OCI-LY1 (cell line): ENCODE data around the gene CFAP298.
"Not testable (repeated sequence)": the region's sequence is repeated elsewhere in the genome, so short reads cannot be mapped to it uniquely, and the experiment has no call there.

Experiments
- H2AFZ ChIP-seq: fragments of 200-600 bp; sonication (generic), shearing (Covaris generic); 2 replicates; pipeline ENCODE4 v1.6.0; 2014; ENCODE audit warnings: antibody characterized with exemption, mild to moderate bottlenecking, low read length
- H3F3A ChIP-seq: fragments of 200-600 bp; sonication (generic), shearing (Covaris generic); 2 replicates; pipeline ENCODE4 v1.6.0; 2014; ENCODE audit warnings: mild to moderate bottlenecking, antibody characterized with exemption, low read length, moderate library complexity; ENCODE audit not compliant: insufficient read depth
- H3K27ac ChIP-seq: fragments of 200-600 bp; sonication (generic); 2 replicates; pipeline ENCODE4 v1.5.1; 2014; ENCODE audit warnings: low read length, mixed run types, mild to moderate bottlenecking, low read depth; ENCODE audit not compliant: poor library complexity, severe bottlenecking
- H3K27me3 ChIP-seq: fragments of 200-600 bp; sonication (generic); 2 replicates; pipeline ENCODE4 v1.6.0; 2014; ENCODE audit warnings: antibody characterized with exemption, mild to moderate bottlenecking, low read length, moderate library complexity; ENCODE audit not compliant: insufficient read depth
- H3K36me3 ChIP-seq: fragments of 200-600 bp; sonication (generic); 2 replicates; pipeline ENCODE4 v1.6.1; 2014; ENCODE audit warnings: mild to moderate bottlenecking, antibody characterized with exemption, low read length, moderate library complexity, mixed read lengths; ENCODE audit not compliant: insufficient read depth
- H3K4me1 ChIP-seq: fragments of 200-600 bp; sonication (generic); 2 replicates; pipeline ENCODE4 v1.5.1; 2014; ENCODE audit warnings: mild to moderate bottlenecking, low read length, moderate library complexity; ENCODE audit not compliant: insufficient read depth, severe bottlenecking
- H3K4me2 ChIP-seq: fragments of 200-600 bp; sonication (generic), shearing (Covaris generic); 2 replicates; pipeline ENCODE4 v1.6.1; 2014; ENCODE audit warnings: low read length
- H3K4me3 ChIP-seq: fragments of 200-600 bp; sonication (generic); 2 replicates; pipeline ENCODE4 v1.5.1; 2014; ENCODE audit warnings: low read length, low read depth, mild to moderate bottlenecking, mixed read lengths; ENCODE audit not compliant: poor library complexity, severe bottlenecking
- H3K79me2 ChIP-seq: fragments of 200-600 bp; shearing (Covaris generic); 2 replicates; pipeline ENCODE4 v1.6.1; 2016; ENCODE audit warnings: mixed run types, low read length, mixed read lengths; ENCODE audit not compliant: insufficient read depth
- H3K9ac ChIP-seq: fragments of 200-600 bp; sonication (generic), shearing (Covaris generic); 2 replicates; pipeline ENCODE4 v1.6.1; 2014; ENCODE audit warnings: mild to moderate bottlenecking, low read length, mixed read lengths
- H3K9me2 ChIP-seq: fragments of 200-600 bp; sonication (generic), shearing (Covaris generic); 2 replicates; pipeline ENCODE4 v1.6.1; 2014; ENCODE audit warnings: low read depth, mild to moderate bottlenecking, low read length, mixed read lengths
- H3K9me3 ChIP-seq: fragments of 200-600 bp; shearing (Covaris generic); 2 replicates; pipeline ENCODE4 v1.6.1; 2014; ENCODE audit warnings: low read length, mixed read lengths
- H4K20me1 ChIP-seq: fragments of 200-600 bp; sonication (generic), shearing (Covaris generic); 2 replicates; pipeline ENCODE4 v1.6.0; 2016; ENCODE audit warnings: mild to moderate bottlenecking, low read length; ENCODE audit not compliant: insufficient read depth
- CTCF ChIP-seq: fragments of 200-600 bp; sonication (generic), shearing (Covaris generic); IDR thresholded peaks from 2 replicates; pipeline ENCODE4 v1.5.1; 2017; ENCODE audit warnings: mild to moderate bottlenecking, antibody characterized with exemption, low read length, moderate library complexity, mixed read lengths
- EZH2 ChIP-seq: fragments of 200-600 bp; sonication (generic), shearing (Covaris generic); IDR thresholded peaks from 2 replicates; pipeline ENCODE4 v1.8.0; 2017; ENCODE audit warnings: borderline replicate concordance, mixed run types, mild to moderate bottlenecking, antibody characterized with exemption, low read length, moderate library complexity, mixed read lengths

The CFAP298 gene

GRCh38 chr21:32612075-32612998 is at the start of gene CFAP298:
Gene CFAP298 (minus strand): TSS chr21:32612377. CDS start chr21:32612243, 134 bp downstream.
- Histone ChIP-seq H3F3A (no peaks in the 10 kb centered on the region), H3K36me3 (peaks cover 25% of the 10 kb centered on the region), H3K9me2 (no peaks in the 10 kb centered on the region), H3K4me3 (peak within 1 kb of the TSS; percentile 91), H2AFZ (peak within 1 kb of the TSS; percentile 48; the same call in 1 of the 2 replicates), H3K27me3 (no peaks in the 10 kb centered on the region), H3K4me2 (peak within 1 kb of the TSS; percentile 79), H3K79me2 (peaks cover 7% of the 10 kb centered on the region; the same call in 1 of the 2 replicates), H3K9ac (peak within 1 kb of the TSS; percentile 85), H3K4me1 (peaks cover 14% of the 10 kb centered on the region), H4K20me1 (no peaks in the 10 kb centered on the region), H3K27ac (peak within 1 kb of the TSS; percentile 68), H3K9me3 (no peaks in the 10 kb centered on the region)
- TF ChIP-seq CTCF, result no peak
- no peak for TF ChIP-seq EZH2

GRCh38 chr21:32661026-32661782 is 49.0 kb upstream of the CFAP298 start:
- not testable (repeated sequence) for H3K4me3 ChIP-seq, H3K27ac ChIP-seq, H3K4me1 ChIP-seq, H3K79me2 ChIP-seq, H4K20me1 ChIP-seq, H3K9ac ChIP-seq, H2AFZ ChIP-seq, H3K27me3 ChIP-seq, H3F3A ChIP-seq, H3K4me2 ChIP-seq, H3K9me3 ChIP-seq, H3K9me2 ChIP-seq
- H3K36me3 ChIP-seq, result peaks cover 84% of the 10 kb centered on the region

- no peaks in the 10 kb centered on the region for H3K79me2 ChIP-seq
- H3K36me3 ChIP-seq, result peaks cover 60% of the 10 kb centered on the region
- no peak overlapping the region for H3K4me2 ChIP-seq
- no peak overlapping the region for H3K27ac ChIP-seq
- no peaks in the 10 kb centered on the region for H4K20me1 ChIP-seq
- no peaks in the 10 kb centered on the region for H3F3A ChIP-seq
- no peak overlapping the region for H2AFZ ChIP-seq
- no peaks in the 10 kb centered on the region for H3K4me1 ChIP-seq
- no peak overlapping the region for H3K4me3 ChIP-seq
- TF ChIP-seq CTCF (no peak), EZH2 (no peak)
- no peak overlapping the region for H3K9ac ChIP-seq
- no peaks in the 10 kb centered on the region for H3K27me3 ChIP-seq
- H3K9me2 ChIP-seq, result no peaks in the 10 kb centered on the region
- 0 out of 2 replicates have a peak, but pooled peaks cover 6% of the 10 kb centered on the region for H3K9me3 ChIP-seq
Measured at GRCh38 chr21:32658524-32658923, 46.3 kb upstream of the CFAP298 start.
